Stimulated activated CD8-positive, alpha-beta memory T cell treated with anti-CD3 and anti-CD28 coated beads, Interleukin-15, amount 100 ng/mL, for 4 hours (primary cell): ENCODE data around the gene ABCD1.

Experiments
- DNase-seq, 2 donors: peaks; one replicate each; pipeline ENCODE4 v3.0.0-alpha.2; 2020; ENCODE audit warnings: low read depth in 2 of 2

The ABCD1 gene

DNA sequence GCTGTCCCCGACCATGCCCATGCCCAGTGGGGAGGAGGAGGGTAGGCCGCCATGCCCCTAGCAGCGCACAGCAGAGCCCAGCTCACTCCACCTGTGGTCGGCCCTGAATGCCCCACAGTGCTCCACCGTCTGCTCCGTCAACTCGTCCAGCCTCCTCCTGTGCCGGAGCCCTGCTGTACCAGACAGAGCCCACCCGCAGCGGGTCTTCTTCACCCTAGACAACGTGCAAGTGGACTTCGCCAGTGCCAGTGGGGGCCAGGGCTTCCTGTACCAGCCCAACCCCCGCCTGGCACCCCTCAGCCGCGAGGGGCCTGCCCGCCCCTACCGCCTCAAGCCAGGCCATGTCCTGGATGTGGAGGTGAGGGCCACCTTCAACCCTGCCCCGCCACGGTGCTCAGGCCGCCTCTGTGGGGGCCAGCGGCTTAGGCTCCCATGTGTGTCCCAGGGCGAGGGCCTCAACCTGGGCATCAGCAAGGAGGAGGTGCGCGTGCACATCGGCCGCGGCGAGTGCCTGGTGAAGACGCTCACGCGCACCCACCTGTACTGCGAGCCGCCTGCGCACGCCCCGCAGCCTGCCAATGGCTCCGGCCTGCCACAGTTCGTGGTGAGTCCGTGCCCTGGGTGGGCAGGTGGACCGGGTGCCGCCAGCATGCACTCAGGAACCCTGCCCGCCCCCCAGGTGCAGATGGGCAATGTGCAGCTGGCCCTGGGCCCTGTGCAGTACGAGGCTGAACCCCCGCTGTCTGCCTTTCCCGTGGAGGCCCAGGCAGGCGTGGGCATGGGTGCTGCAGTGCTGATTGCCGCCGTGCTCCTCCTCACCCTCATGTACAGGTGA lies 49.3 kb downstream of the ABCD1 start:
- DNase-seq, result no peak

DNA sequence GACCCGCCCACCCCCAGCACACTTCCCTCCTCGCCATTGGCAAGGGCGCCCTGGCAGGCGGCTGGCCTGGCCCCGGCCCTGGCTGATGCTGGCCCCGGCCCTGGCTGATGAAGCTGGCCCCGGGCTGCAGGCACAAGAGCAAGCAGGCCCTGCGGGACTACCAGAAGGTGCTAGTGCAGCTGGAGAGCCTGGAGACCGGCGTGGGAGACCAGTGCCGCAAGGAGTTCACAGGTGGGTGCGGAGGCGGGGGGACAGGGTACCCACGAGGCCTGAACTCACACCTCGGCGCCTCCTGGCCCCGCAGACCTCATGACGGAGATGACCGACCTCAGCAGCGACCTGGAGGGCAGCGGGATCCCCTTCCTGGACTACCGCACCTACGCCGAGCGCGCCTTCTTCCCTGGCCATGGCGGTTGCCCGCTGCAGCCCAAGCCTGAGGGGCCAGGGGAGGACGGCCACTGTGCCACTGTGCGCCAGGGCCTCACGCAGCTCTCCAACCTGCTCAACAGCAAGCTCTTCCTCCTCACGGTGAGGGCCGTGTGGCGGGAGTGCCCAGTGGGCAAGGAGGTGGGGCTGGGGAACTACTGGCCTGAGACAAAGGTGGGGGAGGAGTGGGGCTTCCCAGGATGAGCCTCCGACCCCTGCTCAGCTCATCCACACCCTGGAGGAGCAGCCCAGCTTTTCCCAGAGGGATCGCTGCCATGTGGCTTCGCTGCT lies 50.1 kb downstream of the ABCD1 start:
- DNase-seq, result no peak

DNA sequence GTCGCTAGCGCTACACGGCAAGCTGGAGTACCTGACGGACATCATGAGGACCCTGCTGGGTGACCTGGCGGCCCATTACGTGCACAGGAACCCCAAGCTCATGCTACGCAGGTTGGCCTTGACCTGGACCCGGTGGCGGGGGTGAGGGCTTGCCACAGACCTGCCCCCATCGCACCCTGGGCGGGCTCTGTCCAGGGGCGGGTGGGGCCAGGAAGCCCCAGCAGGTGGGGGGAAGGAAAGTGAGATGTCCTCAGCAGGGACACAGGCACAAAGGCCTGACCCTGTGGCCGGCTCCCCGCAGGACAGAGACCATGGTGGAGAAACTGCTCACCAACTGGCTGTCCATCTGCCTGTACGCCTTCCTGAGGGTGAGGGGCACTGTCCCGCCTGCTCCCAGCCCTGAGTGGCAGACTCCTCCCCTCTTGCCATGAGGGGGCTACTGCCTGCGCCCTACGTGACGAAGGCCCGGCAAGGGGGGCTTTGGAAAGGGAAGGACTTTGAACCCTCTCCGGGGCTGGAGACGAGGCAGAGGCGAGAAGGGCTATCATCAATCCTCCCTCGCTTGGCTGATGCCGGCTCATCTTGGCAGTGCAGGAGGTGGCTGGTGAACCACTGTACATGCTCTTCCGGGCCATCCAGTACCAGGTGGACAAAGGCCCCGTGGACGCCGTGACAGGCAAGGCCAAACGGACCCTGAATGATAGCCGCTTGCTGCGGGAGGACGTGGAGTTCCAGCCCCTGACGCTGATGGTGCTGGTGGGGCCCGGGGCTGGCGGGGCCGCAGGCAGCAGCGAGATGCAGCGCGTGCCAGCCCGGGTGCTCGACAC lies 50.9 kb downstream of the ABCD1 start:
- DNase-seq, result no peak

DNA sequence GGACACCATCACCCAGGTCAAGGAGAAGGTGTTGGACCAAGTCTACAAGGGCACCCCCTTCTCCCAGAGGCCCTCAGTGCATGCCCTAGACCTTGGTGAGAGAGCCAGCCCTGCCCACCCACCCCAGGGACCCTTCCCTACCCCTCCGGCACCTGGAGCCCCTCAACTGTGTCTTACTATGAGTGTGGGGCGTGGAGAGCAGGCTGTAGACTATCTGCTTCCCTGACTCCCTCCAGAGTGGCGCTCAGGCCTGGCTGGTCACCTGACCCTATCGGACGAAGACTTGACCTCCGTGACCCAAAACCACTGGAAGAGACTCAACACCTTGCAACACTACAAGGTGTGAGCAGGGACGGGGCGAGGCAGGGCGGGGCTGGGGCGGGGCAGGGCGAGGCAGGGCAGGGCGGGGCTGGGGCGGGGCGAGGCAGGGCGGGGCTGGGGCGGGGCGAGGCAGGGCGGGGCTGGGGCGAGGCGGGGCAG lies 51.5 kb downstream of the ABCD1 start:
- no peak for DNase-seq

DNA sequence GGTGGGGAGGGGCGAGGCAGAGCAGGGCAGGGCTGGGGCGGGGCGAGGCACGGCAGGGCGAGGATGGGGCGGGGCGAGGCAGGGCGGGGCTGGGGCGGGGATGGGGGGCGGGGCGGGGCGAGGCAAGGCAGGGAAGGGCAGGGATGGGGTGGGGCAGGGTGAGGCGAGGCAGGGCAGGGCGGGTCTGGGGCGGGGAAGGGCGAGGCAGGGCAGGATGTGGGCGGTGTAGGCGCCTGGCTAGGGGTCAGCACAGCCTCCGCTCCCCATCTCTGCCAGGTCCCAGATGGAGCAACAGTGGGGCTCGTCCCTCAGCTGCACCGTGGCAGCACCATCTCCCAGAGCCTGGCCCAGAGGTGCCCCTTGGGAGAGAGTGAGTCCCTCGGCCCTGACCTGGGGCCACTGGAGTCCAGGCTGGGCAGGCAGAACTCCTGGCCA lies 52.0 kb downstream of the ABCD1 start:
- no peak for DNase-seq

DNA sequence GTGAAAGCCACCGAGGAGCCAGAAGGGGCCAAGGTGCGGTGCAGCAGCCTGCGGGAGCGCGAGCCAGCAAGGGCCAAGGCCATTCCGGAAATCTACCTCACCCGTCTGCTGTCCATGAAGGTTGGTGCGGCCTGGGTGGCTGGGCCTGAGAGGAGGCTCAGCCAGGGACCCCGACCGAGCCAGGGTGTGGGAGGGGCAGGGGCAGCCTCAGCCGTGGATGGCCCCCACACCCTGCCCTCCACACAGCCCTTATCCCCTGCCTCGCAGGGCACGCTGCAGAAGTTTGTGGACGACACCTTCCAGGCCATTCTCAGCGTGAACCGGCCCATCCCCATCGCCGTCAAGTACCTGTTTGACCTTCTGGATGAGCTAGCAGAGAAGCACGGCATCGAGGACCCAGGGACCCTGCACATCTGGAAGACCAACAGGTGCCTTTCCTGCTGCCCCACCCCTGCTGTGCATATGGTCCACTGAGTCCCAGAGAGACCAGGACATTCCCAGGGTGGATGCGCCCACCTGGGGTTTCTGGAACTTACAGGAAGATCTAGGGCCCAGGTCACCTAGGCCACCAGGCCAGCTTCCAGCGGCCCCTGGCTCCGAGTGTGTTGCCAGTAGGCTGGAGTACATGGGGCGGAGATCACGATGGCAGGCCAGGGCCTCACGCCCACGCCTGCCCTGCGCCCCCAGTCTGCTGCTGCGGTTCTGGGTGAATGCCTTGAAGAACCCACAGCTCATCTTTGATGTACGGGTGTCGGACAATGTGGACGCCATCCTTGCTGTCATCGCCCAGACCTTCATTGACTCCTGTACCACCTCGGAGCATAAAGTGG lies 52.8 kb downstream of the ABCD1 start:
- no peak for DNase-seq

DNA sequence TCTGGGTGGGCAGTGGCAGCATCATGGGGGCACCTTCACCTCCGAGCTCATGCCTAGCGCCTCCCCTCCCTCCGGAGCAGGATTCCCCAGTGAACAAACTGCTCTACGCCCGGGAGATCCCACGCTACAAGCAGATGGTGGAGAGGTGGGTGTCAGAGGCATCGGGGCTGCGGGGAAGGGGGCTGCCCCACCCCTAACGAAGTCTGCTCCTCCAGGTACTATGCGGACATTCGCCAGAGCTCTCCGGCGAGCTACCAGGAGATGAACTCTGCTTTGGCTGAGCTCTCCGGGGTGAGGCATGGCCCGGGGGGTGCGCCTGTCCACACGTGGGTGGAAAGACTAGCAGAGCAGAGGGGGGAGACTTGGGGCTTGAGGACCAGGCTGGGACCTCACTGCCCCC lies 53.5 kb downstream of the ABCD1 start:
- DNase-seq, result no peak

DNA sequence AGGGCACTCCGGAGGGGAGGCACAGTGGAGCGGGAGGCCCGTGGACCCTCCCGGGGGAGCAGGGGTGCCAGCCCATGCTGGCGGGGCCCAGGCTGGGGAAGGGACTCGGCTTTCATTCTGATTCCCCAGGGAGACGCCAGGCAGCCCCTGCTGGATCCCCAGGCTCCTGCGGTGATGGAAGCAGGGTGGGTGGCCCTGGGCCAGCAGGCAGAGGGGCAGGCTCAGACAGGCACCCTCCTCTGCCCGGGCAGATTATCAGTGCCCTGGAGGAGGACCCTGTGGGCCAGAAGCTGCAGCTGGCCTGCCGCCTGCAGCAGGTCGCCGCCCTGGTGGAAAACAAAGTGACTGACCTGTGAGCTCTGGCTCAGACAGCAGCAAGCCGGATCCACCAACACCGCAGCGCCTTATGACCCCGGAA lies 54.0 kb downstream of the ABCD1 start:
- no peak for DNase-seq

DNA sequence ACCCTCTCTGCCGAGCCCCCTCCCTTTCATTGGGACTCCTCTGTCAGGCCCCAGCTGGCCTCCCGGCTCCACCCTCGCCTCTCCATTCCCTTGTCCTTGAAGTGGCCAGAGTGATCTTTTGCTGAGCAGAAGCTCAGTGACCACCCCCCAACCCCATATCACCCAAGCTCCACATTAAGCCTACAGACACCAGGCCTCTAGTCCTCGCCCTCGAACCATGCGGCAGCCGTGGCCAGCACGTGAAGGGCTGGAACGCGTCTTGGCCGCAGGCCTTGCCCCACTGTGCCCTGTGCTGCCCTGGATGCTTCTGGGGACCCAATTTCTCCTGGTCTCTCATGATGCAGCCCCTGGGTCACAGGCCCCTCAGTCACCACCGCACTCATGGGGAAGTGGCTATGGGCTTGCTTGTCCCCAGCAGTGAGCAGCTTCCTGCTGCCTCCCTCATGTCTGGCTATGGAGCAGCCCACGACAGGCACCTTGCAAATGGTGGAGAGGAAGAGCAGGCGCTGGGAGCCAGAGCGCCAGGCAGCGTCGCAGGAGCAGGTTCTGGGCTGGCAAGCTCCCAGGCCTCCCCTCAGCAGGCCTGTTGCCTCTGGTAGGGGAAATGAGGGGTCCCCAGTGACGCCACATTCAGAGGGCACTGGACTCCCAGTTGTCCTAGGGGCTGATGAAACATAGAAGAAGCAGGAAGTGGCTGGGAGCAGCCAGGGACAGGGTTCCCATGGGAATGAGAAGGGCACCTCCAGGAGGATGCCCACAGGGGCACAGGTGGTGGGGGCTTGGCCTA lies 55.4 kb downstream of the ABCD1 start:
- DNase-seq, result no peak

DNA sequence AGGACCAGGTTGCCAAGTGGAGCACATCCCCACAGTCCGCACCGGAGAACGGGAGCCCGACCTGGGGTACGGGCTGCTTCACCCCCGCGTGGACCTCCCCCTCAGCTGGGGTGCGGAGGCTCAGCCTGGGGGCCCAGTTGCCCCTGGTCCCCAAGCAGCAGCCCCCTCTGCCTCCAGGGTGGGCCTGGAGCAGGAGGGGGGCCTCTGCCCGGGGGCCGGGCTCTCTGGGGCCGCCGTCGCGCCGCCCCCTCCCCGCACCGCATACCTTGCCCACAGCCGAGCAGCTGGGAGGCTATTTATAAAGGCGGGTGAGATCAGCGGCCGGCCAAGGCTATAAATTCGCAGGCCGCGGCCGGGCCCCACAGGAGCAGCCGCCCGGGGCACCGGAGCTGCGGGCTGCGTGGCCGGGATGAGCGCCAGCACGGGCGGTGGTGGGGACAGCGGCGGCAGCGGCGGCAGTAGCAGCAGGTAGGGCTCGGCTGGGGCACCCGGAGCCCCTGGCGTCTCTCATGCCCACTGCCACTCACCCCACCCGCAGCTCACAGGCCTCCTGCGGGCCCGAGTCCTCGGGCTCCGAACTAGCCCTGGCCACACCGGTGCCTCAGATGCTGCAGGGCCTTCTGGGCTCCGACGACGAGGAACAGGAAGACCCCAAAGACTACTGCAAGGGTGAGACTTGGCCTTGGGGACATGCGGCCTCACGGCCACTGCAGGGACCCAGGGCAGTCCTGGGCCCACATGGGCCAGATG lies 56.2 kb downstream of the ABCD1 start, which contains the start of gene SRPK3:
SRPK3 (plus strand) TSS at position 364 of the 750 bp plus-strand sequence; CDS start at position 410, 46 bp downstream.
- DNase-seq, result no peak

DNA sequence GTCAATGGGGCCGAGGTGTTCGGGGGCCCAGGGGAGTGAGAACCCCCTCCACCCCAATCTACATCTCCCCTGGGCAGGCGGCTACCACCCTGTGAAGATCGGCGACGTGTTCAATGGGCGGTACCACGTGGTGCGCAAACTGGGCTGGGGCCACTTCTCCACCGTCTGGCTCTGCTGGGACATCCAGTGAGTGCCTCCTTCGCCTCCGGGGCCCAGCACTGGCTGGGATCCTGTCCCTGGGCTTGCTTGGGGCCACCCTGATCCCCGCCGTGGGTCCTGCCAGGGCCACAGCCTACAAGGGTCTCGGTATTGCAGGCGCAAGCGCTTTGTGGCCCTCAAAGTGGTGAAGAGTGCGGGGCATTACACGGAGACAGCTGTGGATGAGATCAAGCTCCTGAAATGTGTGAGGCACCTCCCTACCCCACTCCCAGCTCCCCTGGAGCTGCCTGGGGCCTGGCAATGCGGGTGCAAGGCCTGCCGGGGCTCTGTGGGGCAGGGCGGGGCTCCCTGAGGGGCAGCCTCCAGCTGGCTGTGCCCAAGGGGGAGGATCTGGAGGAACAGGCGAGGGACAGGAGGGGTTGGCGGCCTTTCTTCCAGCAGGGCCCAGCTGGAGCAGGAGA lies 56.9 kb downstream of the ABCD1 start:
- DNase-seq, result no peak

DNA sequence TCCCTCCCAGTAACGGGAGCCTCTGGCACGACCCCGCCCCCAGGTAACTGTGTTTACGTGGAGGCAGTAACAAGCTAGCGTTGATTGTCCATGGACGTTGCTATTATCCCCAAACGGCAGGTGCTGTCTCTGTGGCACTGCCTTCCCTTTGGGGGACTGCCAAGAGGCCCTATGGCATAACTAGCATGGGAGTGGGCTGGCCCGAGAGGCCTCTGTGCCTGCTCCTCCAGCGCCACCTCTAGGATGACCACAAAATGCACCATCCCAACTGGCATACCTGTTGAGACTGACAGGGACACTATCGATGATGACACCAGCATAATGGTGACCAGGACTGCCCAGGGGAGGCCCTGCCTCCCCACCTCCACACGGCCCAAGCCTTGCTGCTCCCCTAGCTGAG lies 57.7 kb downstream of the ABCD1 start:
- no peak for DNase-seq

DNA sequence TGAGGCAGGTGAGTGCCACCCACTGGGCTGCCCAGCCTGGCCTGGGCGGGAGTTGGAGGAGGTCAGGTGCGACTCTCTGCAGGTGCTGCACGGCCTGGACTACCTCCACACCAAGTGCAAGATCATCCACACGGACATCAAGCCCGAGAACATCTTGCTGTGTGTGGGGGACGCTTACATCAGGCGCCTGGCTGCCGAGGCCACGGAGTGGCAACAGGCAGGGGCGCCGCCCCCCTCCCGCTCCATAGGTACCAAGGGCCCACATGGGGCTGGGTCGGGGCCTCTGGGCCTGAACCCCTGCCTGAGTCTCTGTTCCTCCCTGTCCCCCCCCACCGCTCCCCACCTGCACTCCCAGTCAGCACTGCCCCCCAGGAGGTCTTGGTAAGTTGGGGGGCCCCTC lies 58.2 kb downstream of the ABCD1 start:
- DNase-seq, result no peak

DNA sequence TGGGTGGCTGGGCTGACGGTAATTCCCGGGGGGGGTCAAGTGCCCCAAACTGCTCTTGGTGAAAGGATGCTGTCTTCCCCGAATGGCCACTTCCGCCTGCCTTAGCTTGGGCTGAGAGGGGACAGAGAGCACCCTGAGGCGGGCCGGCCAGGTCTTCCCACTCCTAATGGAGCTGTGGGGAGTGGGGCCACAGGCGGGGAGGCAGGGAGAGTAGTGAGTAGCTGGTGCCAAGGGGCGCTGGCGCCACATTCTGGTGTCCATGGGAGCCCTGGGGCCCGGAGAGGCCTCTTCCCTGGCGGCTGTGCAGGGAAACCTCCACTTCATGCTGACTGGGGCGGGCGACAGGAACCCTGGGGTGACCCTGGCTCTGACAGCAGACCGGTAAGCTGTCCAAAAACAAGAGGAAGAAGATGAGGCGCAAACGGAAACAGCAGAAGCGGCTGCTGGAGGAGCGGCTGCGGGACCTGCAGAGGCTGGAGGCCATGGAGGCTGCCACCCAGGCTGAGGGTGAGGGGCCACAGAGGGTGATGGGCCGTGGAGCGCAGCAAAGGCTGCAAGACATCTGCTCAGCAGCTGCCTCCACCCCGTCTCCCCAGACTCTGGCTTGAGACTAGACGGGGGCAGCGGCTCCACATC lies 58.8 kb downstream of the ABCD1 start:
- DNase-seq, result no peak

DNA sequence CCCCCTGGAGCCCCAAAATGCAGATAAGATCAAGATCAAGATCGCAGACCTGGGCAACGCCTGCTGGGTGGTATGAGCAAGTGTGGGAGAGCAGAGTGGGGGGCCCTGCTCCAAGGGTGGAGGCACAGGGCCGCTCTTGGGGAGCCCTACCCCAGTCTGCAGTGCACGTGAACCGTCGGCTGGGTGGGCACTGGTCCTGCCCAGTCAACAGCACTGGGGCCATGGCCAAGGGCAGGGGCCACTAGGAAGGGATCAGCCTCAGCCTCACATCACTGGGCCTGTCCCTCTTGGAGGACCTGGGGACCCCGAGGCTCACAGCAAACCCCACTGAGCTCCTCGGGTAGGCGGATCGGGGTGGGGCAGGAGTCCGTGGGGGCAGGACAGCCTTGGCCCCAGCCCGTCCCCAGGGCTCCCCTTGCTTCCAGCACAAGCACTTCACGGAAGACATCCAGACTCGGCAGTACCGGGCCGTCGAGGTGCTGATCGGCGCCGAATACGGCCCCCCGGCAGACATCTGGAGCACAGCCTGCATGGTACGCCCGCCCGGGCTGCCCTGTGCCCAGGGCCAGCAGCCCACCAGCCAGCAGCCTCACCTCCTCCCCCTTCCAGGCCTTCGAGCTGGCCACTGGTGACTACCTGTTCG lies 59.8 kb downstream of the ABCD1 start:
- DNase-seq, result no peak

DNA sequence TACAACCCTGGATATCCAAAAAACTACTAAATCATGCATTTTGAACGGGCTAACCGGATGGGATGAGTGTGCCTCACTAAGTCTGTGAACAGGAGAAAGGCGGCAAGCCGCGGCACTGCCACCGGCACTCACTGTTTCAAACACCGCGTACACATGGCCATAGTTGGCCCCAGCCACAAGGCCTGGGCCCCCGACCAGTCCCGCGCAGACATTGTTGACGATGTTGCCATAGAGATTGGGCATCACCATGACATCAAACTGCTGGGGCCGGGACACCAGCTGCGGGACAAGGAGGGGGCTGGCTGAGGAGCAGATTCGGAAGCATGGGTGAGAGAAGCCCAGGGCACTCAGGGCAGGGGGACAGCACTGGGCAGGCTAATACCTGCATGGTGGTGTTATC lies 62.0 kb downstream of the ABCD1 start:
- DNase-seq, result no peak

DNA sequence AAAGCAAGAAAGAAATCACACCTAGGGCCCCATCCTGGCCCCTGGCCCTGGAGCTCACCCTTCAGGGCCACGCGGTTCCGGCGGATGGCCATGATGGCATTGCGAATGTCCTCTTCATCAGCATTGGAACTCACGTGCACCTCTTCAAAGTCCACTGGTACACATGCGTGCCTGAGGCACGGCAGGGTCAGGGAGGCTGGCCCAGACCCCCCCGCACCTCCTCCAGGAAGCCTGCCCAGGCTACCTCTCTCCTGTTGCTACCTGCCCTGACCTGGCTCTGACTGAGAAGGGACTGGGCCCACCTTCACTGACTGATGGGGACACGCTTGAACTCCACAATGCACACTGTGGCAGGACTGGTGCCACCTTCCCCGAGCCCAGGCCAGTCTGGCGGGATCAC lies 65.0 kb downstream of the ABCD1 start:
- DNase-seq, result no peak
